C4-2B (cell line): ENCODE results near the gene RNF123.

Experiments used
- ZFX ChIP-seq: fragments of 450-650 bp; IDR thresholded peaks from 2 replicates; pipeline ENCODE4 v1.6.1; 2017
- TF ChIP-seq, protein P1 (sequence below): fragments of 450-650 bp; conservative IDR thresholded peaks from 2 replicates; pipeline ENCODE4 v1.5.1; 2017; ENCODE audit warnings: mild to moderate bottlenecking

DNA sequence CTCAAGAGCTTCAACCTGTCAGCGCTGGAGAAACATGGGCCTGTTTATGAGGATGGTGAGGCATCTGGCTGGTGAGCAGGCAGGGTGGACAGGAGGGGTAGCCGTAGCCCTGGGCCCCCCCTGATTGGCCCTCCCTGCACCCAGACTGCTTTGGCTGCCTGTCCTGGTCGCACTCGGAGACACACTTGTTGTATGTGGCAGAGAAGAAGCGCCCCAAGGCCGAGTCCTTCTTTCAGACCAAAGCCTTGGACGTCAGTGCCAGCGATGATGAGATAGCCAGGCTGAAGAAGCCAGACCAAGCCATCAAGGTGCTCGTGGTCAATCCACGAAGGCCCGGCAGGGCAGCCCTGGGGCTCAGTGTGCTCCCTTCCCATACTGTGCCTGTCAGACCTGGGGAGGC lies 13.4 kb upstream of the RNF123 start:
- TF ChIP-seq, protein P1, sequence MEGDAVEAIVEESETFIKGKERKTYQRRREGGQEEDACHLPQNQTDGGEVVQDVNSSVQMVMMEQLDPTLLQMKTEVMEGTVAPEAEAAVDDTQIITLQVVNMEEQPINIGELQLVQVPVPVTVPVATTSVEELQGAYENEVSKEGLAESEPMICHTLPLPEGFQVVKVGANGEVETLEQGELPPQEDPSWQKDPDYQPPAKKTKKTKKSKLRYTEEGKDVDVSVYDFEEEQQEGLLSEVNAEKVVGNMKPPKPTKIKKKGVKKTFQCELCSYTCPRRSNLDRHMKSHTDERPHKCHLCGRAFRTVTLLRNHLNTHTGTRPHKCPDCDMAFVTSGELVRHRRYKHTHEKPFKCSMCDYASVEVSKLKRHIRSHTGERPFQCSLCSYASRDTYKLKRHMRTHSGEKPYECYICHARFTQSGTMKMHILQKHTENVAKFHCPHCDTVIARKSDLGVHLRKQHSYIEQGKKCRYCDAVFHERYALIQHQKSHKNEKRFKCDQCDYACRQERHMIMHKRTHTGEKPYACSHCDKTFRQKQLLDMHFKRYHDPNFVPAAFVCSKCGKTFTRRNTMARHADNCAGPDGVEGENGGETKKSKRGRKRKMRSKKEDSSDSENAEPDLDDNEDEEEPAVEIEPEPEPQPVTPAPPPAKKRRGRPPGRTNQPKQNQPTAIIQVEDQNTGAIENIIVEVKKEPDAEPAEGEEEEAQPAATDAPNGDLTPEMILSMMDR: no peak
- no peak for TF ChIP-seq ZFX
